Natural killer cell (primary cell): Measurements from ENCODE around the gene AUH. TPM values are rescaled to one million over a fixed set of nuclear protein-coding genes. Genes with fewer than 3 reads are reported as not detected.

Experiments
- ATAC-seq, 3 donors: fragments of 150-1000 bp in 2 of 3; fragments of 200-7000 bp in 1 of 3; cut with Tn5 transposase; 1 replicate in 1 of 3; 2 replicates in 2 of 3; pipeline ENCODE4 v1.10.0; 2021; ENCODE audit warnings: mild to moderate bottlenecking in 2 of 3, moderate library complexity in 2 of 3
- DNase-seq, 2 donors: peaks; one replicate each; pipeline versions ENCODE4 v3.0.0 to v3.0.0-alpha.2; 2013 to 2021; ENCODE audit warnings: mixed read lengths in 1 of 2
- H3K27ac ChIP-seq: one replicate; pipeline ENCODE4 v1.5.1; 2013; ENCODE audit warnings: mild to moderate bottlenecking, low read length
- H3K27me3 ChIP-seq: one replicate; pipeline ENCODE4 v1.6.1; 2013; ENCODE audit warnings: low read length; ENCODE audit not compliant: control insufficient read depth, insufficient read depth
- H3K36me3 ChIP-seq: one replicate; pipeline ENCODE4 v1.6.1; 2013; ENCODE audit warnings: low read length; ENCODE audit not compliant: control insufficient read depth, insufficient read depth
- H3K4me1 ChIP-seq: one replicate; pipeline ENCODE4 v1.6.1; 2013; ENCODE audit warnings: low read length; ENCODE audit not compliant: control insufficient read depth, insufficient read depth
- H3K4me3 ChIP-seq: one replicate; pipeline ENCODE4 v1.5.1; 2013; ENCODE audit warnings: low read length
- H3K9me3 ChIP-seq: one replicate; pipeline ENCODE4 v1.6.1; 2013; ENCODE audit warnings: low read length; ENCODE audit not compliant: control insufficient read depth, insufficient read depth
- H3K27ac Mint-ChIP-seq, 2 donors: one replicate each; pipeline ENCODE4 v1.8.0; 2022; ENCODE audit warnings: mild to moderate bottlenecking in 2 of 2, mixed read lengths in 2 of 2, moderate library complexity in 1 of 2
- H3K27me3 Mint-ChIP-seq, 2 donors: one replicate each; pipeline ENCODE4 v1.8.0; 2022; ENCODE audit warnings: low read depth in 2 of 2, mixed read lengths in 2 of 2
- H3K36me3 Mint-ChIP-seq: one replicate; pipeline ENCODE4 v1.8.0; 2022; ENCODE audit warnings: mixed read lengths
- H3K4me1 Mint-ChIP-seq, 2 donors: one replicate each; pipeline ENCODE4 v1.8.0; 2022; ENCODE audit warnings: mixed read lengths in 2 of 2
- H3K4me3 Mint-ChIP-seq: one replicate; pipeline ENCODE4 v1.8.0; 2022; ENCODE audit warnings: mild to moderate bottlenecking, moderate library complexity, mixed read lengths
- H3K9me3 Mint-ChIP-seq, 2 donors: one replicate each; pipeline ENCODE4 v1.8.0; 2022; ENCODE audit warnings: mixed read lengths in 2 of 2
- CTCF ChIP-seq: fragments of 200-600 bp; IDR thresholded peaks from one replicate; pipeline ENCODE4 v1.8.0; 2022; ENCODE audit warnings: antibody characterized with exemption
- WGBS: methylation state at CpG from one replicate; pipeline ENCODE4 v1.1.7; 2013; ENCODE audit warnings: missing lambda C conversion rate; ENCODE audit not compliant: insufficient coverage; 5-methylcytosine and 5-hydroxymethylcytosine counted together
- intact Hi-C: fragments of 100-400 bp; cut with micrococcal nuclease; formaldehyde crosslinking; loops from one replicate; pipeline ENCODE4 v1.14.2; 2022
- total RNA-seq, 4 donors: library from RNA; stranded (reverse); fragments of 120-200 nt in 1 of 4; gene quantifications; one replicate each; pipeline versions ENCODE4 v1.2.3 to v1.2.4, GENCODE V29; 2013 to 2022

The AUH gene
- total RNA-seq, 3 donors from 2014 or later (not counting 1 experiment from before 2014, with no cell fraction given) = 26.7 to 36.6 (median 34.9) TPM

- 100% methylated on average over 4 of the region's 4 CpGs for WGBS
- H3K27ac Mint-ChIP-seq = no peak overlapping the region
- no peak overlapping the region for H3K27ac ChIP-seq
- no peak overlapping the region for H3K4me3 ChIP-seq
- DNase-seq (no peak), ATAC-seq (no peak)
- H3K9me3 Mint-ChIP-seq = no peaks in the 10 kb centered on the region
- peaks cover 0 to 6% of the 10 kb centered on the region in 2 donors for H3K4me1 Mint-ChIP-seq
- intact Hi-C loops = no loop called here
- TF ChIP-seq CTCF = no peak
- peaks cover 6% of the 10 kb centered on the region for H3K36me3 ChIP-seq
- no peaks in the 10 kb centered on the region for H3K36me3 Mint-ChIP-seq
- no peak overlapping the region for H3K4me3 Mint-ChIP-seq
- H3K27me3 Mint-ChIP-seq = no peaks in the 10 kb centered on the region
- no peaks in the 10 kb centered on the region for H3K9me3 ChIP-seq
- no peaks in the 10 kb centered on the region for H3K27me3 ChIP-seq
- H3K4me1 ChIP-seq = no peaks in the 10 kb centered on the region
Observed at GRCh38 chr9:91312717-91313325, 48.9 kb downstream of the AUH start.

- H3K9me3 ChIP-seq = no peaks in the 10 kb centered on the region
- H3K27ac ChIP-seq = no peak overlapping the region
- H3K4me1 ChIP-seq = no peaks in the 10 kb centered on the region
- 100% methylated on average over 2 of the region's 2 CpGs for WGBS
- H3K36me3 Mint-ChIP-seq = no peaks in the 10 kb centered on the region
- H3K27me3 ChIP-seq = no peaks in the 10 kb centered on the region
- TF ChIP-seq CTCF = no peak
- no peak overlapping the region for H3K4me3 Mint-ChIP-seq
- no peaks in the 10 kb centered on the region for H3K27me3 Mint-ChIP-seq
- H3K36me3 ChIP-seq = peaks cover 3% of the 10 kb centered on the region
- ATAC-seq = no peak
- no peak overlapping the region for H3K4me3 ChIP-seq
- intact Hi-C loops = no loop called here
- no peak for DNase-seq
- peaks cover 20 to 26% of the 10 kb centered on the region in 2 donors for H3K4me1 Mint-ChIP-seq
- no peaks in the 10 kb centered on the region for H3K9me3 Mint-ChIP-seq
- H3K27ac Mint-ChIP-seq = no peak overlapping the region
Observed at GRCh38 chr9:91310037-91310436, 51.7 kb downstream of the AUH start.

GRCh38 chr9:91308191-91308590, 53.5 kb downstream of the AUH start:
- intact Hi-C loops = no loop called here
- Histone ChIP-seq H3K27ac (no peak overlapping the region), H3K9me3 (no peaks in the 10 kb centered on the region), H3K36me3 (peaks cover 3% of the 10 kb centered on the region), H3K4me1 (no peaks in the 10 kb centered on the region), H3K4me3 (no peak overlapping the region), H3K27me3 (no peaks in the 10 kb centered on the region)
- Mint-ChIP-seq H3K36me3 (no peaks in the 10 kb centered on the region), H3K4me1 (peaks cover 26 to 30% of the 10 kb centered on the region in 2 donors), H3K27me3 (no peaks in the 10 kb centered on the region), H3K9me3 (no peaks in the 10 kb centered on the region), H3K27ac (peak overlapping the region in 1 of 2 donors; percentile 49), H3K4me3 (no peak overlapping the region)
- ATAC-seq = no peak
- no CpG with 5 or more reads among the region's 2 CpGs for WGBS
- no peak for DNase-seq
- no peak for TF ChIP-seq CTCF

DNA sequence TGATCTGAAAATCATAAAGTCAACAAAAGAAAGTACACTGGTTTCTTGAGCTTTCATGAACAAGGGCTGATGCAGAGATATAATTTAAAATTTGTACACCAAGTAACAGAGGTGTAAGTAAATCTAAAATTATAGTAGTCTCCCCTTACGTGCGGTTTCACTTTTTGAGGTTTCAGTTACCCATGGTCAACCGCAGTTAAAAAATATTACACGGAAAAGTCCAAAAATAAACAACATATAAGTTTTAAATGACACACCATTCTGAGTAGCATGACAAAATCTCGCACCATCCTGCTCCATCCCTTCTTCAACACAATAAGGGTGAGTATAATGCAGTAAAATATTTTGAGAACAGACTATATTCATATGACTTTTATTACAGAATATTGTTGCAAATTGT, 54.4 kb downstream of the AUH start:
- Mint-ChIP-seq H3K27ac (no peak overlapping the region), H3K36me3 (no peaks in the 10 kb centered on the region), H3K27me3 (no peaks in the 10 kb centered on the region), H3K4me1 (peaks cover 26 to 30% of the 10 kb centered on the region in 2 donors), H3K4me3 (no peak overlapping the region), H3K9me3 (no peaks in the 10 kb centered on the region)
- intact Hi-C loops = no loop called here
- no peak for TF ChIP-seq CTCF
- Histone ChIP-seq H3K36me3 (peaks cover 3% of the 10 kb centered on the region), H3K27ac (no peak overlapping the region), H3K27me3 (no peaks in the 10 kb centered on the region), H3K4me3 (no peak overlapping the region), H3K9me3 (no peaks in the 10 kb centered on the region), H3K4me1 (no peaks in the 10 kb centered on the region)
- DNase-seq (no peak), ATAC-seq (no peak)
- 74% methylated on average over 3 of the region's 5 CpGs for WGBS
